Activated CD4-positive, alpha-beta T cell treated with anti-CD3 and anti-CD28 coated beads, Interleukin-2, Interleukin-6, amounts not matched to agents 100 ng/mL and 50 ng/mL, durations not matched to agents 16 hours and 8 hours (primary cell): Measurements from ENCODE around the gene ARPP19.

ENCODE experiments used
- DNase-seq: peaks from one replicate; pipeline ENCODE4 v3.0.0-alpha.2; 2020

Gene ARPP19

DNA sequence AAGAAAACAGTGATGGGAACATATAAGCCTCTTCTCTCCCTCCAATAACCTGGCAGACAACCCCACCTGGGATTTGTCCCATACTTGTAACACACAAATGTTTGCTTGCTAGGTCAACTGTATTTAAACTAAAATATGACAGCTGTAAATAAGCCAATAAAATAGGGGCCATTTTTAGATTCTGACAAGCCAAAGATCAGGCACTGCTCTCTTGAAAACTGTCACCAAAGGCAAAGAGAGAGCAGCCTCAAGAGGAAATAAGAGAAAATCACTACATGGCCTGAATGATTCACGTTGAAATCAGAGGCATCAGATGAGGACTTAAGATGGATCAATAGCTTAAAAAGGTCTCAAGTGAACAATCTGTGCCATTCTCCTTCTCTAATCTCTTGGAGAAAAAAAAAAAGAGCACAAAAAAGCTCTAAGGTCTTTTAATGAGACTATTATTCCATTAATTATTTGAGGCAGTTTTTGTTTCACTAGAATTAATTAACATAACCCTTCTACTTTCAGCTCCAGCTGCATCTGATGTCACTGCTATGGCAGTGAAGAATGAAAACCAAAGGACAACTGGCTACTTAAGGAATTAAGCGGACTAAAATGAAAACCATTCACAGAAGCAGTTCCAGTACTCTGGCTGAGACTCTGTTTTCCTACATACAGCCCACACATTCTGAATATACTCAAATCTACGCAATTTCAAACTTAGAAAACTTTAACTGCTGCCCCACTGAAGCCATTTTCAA, 59.2 kb downstream of the ARPP19 start:
- no peak for DNase-seq

DNA sequence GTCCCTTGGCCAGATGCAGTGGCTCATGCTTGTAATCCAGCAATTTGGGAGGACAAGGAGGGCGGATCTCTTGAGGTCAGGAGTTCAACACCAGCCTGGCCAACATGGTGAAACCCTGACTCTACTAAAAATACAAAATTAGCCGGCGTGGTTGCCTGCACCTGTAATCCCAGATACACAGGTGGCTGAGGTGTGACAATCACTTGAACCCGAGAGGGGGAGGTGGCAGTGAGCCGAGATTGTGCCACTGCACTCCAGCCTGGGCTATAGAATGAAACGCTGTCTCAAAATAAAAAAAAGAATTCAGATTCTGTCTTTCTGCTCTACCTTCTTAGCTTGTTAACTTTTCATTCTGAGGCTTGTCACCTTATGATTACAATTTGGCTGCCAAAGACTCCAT, 62.3 kb downstream of the ARPP19 start:
- no peak for DNase-seq

DNA sequence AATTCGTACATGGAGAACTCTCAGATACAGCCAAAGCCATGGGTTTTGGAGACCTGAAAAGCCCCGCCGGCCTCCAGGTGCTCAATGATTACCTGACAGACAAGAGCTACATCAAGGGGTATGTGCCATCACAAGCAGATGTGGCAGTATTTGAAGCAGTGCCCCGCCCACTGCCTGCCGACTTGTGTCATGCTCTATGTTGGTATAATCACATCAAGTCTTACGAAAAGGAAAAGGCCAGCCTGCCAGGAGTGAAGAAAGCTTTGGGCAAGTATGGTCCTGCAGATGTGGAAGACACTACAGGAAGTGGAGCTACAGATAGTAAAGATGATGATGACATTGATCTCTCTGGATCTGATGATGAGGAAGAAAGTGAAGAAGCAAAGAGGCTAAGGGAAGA, 63.7 kb downstream of the ARPP19 start:
- DNase-seq: no peak

DNA sequence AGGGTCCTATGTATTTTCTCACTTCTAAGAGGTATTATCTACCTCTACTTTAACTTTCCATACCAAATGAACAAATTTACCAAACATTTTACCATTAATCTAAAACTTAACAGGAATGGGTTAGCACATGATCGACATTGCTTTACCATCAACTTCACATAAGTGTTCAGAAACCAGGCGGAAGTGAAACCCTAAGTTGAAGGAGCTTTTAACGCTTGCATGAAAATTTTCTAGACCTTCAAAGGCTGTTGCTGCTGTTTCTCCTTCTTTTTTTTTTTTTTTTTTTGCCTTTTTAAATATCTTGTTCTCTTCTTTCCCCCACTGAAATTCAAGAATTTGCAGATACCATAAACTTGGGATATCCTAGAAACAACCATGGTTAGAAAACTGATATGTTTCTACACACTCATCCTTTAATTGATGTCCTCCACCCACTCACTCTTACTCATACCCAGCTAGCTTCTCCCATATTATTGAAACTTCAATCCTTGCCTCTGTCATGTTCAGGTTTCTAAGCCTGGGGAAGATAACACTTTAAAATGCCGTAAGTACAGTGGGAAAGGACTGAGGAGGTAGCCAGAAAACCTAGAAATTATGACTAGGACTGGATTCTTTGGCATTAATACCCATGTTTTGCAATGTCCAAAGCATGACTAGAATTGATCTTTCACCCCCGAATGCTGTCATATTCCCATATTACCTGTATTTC, 64.9 kb downstream of the ARPP19 start:
- no peak for DNase-seq

DNA sequence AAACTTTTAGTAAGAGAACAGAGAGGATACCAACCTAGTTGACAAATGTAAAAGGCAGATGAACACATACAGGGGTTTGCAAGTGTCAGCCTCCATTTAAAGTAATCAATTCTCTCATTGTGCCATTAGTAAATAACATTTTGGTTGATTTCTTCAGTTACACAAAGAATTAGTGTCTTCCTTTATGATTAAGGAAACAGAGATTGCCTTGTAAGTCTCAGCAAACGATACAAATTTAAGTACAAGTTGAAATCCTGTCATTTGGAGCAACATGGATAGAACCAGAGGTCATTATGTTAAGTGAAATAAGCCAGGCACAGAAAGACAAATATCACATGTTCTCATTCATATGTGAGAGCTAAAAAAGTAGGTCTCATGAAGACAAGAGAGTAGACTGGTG, 66.2 kb downstream of the ARPP19 start:
- no peak for DNase-seq

DNA sequence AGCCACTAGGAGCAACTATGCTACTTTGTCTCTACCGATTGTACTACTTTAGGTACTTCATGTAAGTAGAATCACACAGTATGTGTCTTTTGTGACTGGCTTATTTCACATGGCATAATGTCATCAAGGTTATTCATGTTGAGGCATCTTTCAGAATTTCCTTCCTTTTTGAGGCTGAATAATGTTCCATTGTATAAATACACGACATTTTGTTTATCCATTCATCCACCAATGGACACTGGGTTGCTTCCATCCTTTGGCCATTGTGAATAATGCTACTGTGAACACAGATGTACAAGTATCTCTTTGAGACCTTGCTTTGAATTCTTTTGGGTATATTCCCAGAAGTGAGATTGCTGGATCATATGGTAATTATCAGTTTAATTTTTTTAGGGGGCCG, 69.3 kb downstream of the ARPP19 start:
- no peak for DNase-seq

DNA sequence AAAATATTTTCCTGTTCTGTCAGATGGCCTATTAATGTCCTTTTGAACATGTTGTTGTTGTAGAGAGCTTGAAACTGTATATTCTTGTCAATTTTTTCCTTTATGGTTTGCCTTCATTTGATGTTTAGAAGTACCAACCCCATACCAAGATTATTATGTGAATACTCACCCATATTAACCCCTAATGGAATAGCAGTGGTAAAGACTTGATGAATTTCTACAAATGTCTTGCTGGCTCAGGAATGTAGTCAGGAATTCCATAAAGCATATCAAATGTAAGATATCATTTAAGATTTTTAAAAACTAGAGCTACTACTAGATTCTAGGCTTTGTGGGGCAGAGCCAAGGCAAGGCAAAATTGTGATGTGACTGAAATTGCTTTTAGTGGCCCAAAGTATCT, 70.1 kb downstream of the ARPP19 start:
- DNase-seq: no peak
